ENCODE results near the gene CTCFL.
"Not testable (repeated sequence)": the region's sequence is repeated elsewhere in the genome, so short reads cannot be mapped to it uniquely, and the experiment has no call there.

CTCFL gene

DNA sequence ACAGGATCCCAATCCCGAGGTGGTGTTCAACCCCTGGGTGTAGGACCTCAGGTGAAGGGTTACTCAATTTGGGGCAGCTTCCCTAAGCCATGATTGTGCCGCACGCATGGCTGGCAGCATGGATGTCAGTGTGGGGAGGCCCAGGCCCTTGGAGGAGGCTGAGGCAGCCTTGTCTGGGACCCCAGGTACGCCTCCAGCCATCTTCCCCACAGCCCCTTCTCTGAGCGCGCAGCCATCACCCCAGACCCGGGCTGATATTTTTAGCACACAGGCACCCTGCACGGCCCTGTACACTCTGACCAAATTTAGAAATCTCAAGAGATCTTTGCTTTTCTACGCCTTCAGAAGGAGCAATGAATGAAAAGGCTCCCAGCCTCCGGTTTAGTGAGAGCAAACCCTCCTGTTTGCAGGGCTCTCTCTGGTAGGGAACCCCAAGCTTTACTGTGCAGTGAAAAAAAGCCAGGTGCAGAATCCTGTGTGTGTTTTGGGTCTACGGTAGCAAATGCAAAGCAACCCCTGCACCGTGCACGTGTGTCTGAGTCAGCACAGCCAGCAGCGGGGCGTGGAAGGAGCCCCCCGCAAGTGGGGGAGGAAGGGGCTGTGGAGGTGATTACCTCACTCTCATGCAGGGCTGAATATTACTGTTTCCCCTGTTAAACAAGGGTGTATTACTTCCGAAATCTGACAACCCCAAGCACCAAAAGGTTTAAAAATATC lies 44.3 kb downstream of the CTCFL start:
- no peak for FAIRE-seq

DNA sequence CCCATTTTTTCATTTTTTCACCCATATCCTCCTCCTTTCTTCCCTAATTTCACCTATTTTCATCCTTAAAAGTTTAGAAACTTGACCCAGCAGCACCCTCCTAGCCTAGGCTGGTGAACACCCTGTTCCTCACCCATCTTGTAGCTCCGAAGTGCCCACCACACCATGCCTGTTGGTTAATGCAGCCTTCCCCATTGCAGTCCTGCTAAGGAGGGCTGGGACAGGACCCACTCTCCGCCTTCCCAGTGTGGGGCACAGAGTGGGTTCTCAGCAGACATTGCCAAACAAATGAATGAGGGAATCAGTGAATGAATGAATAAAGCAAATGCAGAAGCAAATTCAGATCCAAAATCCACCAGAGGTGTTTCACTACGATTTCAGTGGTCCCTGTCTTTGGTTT lies 45.7 kb downstream of the CTCFL start:
- FAIRE-seq, result no peak

DNA sequence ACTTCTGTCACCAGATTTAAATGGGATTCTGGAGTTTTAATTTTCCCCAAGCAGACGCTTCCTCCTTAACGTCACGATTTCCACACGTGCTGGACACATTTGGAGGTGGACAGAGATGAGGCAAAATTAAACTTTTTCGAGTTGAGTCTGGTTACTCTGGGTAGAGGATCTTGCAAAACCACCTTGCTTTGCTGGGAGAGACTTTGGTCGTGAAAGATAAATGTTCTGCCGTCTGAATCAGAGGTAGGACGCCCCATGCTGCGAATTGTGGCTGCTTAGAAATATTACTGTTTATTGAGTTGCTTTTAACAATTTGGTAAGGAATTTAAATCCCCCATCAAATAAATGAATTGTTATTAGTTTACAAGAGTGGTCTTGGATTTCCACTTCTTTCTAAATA lies 46.8 kb downstream of the CTCFL start:
- FAIRE-seq, result no peak

DNA sequence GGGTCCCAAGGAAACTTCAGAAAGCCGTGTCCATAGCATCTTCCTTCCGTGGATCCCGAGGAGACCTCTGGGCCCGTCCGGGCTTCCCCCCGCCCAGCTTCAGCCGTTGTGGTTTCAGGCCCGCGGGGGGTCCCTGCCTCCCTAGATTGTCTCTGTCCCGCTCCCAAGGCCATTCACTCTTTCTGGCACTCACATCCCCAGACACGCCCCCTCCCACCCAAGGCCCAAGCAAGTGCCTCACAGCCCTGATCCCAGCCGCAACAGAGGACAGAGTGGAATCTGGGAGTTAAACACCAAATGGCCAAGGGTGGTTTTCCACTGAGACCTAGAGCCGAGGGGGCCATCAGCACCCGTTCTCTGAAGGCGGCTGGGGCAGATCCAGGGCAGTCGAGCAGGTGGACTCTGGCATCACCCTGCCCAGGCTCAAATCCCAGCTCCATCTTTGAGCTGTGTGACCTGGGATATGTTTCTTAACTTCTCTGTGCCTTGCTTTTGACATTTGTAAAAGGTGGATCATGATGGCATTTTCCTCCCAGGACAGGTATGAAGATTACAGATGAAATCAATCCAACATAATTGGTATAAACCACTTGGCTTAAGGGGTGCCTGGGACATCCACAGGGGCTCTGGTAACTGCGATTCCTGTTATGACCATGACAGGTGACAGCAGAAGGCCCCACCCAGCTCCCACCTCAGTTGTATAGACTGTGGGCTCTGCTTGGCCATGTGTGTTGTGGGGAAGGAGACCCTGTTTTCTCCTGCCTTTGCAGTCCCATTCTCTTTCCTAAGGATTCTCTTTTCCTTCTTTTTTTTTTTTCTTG lies 48.1 kb downstream of the CTCFL start:
- FAIRE-seq, result no peak

DNA sequence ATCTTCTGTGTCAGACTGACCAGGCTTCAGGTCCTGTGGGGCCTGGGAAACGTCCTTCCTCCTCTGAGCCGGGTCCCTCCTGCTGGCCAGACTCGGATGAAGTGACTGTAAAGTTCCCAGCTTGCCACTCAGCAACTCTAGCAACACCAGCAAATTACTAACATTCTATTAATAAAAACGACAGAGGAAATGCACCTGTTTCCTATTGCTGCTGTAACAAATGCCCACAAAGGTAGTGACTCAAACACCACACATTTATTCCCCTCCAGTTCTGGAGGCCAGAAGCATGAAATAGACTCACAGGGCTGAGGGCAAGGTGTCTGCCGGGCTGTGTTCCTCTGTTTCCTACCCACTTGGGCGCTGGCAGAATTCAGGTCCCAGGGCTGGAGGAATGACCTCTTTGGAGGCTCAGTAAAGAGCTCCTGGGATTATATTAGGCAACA lies 48.8 kb downstream of the CTCFL start:
- no peak for FAIRE-seq

DNA sequence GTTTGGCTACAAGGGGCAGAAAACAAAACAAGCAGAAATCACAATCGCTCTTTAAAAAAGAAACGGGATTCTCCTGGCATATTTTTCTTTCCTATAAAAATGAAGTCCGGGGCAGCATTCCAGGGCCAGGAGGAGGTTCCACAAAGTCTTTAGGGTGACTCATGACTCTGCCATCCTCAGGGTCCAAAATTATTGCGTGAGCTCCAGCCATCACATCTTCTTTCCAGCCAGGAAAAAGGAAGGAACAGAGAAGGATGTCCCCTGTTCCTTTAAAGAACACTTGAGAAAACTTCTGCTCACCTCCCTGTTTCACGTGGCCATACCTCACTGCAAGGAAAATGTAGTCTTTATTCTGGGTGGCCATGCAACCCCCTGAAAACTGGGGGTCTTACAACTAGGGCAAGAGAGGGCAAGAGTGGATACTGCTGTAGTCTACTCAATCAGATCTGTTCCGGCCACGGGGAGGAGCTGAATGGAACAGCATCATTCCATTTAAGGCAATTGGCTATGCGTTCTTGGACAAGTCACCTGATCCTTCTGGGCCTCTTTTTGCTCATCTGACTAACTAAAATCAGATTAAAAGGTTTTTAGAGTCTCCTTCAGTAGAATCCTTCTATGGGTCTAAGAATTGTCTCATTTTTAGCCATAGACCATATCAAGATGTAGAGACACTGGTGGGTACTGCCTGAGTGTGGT lies 49.4 kb downstream of the CTCFL start:
- no peak for FAIRE-seq

DNA sequence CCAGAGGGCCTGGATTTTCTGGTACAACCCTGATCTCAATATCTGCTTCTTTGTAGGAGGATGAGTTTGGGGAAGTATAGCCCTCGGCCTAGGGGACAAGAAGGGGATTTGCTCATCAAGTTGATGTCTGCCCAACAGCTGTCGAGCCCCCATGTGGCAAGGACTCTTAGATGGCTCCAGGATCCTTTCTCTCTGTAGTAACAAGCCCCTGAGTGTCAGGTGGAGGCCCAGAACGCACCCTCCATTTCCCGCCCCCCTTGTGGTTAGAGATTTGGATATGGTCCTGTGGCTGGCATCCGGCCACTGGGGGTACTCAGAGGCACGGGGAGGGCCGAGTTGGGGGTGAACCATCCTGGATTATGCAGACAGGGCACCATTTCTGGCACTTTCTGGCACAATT lies 50.1 kb downstream of the CTCFL start:
- FAIRE-seq, result no peak

DNA sequence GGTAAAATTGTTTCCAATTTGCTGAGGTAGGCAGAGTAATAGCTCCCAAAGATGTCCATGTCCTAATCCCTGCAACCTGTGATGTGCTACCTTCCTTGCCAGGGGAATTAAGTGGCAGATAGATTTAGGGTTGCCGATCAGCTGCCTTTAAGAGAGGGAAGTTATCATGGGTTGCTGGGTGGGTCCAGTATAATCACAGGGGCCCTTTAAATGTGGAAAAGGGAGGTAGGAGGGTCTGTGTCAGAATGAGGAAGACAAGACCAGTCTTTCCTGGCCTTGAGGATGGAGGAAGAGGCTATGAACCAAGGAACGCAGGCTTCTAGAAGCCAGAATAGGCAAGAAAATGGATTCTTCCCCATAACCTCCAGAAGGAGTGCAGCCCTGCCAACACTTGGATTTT lies 50.7 kb downstream of the CTCFL start:
- FAIRE-seq, result no peak

DNA sequence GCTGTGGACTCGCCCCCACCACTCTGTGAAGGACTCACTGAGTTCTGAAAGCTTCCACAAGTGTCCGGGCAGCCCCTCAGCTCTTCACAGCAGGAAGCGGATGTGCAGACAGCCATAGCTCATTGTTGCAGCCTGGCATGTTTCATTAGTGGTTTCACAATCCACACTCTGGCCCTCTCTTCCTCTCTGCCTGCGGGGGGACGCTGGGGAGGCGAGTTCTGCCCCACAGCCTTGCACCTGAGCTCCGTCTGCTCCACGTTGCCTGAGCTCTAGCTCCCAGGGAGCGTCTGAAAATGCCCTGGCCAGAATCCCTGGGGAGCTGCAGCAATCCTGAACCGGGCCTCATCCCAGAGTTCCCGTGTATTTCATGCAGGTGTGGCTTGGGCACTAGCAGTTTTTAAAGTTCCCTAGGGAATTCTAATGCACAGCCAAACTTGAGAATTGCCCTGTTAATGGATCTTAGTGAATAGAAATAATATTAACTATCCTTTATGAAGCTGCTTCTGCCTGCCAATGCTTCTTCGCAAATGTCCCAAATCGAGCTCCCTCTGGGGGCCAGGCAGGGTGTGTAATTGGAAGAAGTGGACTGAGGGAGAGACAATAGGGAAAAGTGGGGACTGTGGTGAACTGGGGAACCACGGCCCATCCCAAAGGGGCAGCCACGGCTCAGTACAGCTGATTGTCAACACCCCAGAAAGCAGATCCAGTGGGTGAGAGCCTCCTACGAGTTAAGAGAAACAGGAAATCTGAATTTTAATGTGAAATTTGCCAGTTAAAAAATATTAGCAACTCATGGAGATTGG lies 51.5 kb downstream of the CTCFL start:
- no peak for FAIRE-seq

DNA sequence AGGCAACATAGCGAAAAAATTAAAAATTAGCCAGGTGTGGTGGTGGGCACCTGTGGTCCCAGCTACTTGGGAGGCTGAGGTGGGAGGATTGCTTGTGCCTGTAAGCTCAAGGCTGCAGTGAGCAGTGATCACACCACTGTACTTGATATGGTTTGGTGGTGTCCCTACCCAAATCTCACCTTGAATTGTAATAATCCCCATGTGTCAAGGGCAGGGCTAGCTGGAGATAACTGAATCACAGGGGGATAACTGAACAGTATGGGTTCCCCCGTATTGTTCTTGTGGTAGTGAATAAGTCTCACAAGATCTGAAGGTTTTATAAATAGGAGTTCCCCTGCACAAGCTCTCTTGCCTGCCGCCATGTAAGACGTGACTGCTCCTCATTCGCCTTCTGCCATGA lies 52.5 kb downstream of the CTCFL start:
- FAIRE-seq, result not testable (repeated sequence)

DNA sequence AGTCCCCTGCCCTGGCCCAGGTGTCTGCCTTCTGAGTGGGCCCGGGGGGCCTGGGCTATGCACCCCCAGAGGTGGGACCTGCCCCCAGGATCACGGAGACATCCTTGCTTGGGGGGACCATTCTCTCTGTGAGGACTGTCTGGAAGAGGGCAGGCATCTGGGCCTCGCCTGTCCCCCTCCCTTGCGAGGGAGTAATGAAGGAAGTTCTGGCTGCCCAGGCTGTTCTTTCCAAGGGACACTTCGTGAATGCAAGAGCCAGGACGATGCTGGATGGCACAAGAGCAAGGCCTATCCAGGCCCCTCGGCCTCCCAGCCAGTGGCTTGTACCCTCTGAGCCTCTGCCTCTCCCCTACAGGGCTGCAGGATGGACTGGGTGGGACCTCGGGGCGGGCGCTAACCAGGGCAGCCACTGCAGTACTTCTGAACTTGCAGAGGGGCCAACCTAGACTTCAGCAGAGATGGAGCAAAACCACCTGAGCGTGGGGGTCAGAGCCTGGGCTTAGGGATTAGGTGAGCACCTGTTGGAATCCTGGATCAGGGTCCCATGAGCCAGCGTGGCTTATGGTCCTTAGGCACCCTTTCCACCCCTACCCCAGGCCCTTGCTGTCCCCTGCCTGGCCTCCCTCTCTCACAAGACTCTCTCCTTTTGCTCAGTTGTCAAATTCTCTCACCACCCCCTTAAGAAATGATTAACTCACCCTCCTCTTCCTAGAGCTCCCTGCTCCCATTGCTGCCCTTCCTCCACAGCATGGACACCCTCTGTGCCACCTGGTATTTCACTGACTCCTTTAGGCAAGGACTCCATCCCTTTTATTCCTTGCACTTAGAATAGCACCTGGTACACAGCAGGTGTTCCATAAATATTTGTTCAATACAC lies 53.2 kb downstream of the CTCFL start:
- FAIRE-seq, result no peak

DNA sequence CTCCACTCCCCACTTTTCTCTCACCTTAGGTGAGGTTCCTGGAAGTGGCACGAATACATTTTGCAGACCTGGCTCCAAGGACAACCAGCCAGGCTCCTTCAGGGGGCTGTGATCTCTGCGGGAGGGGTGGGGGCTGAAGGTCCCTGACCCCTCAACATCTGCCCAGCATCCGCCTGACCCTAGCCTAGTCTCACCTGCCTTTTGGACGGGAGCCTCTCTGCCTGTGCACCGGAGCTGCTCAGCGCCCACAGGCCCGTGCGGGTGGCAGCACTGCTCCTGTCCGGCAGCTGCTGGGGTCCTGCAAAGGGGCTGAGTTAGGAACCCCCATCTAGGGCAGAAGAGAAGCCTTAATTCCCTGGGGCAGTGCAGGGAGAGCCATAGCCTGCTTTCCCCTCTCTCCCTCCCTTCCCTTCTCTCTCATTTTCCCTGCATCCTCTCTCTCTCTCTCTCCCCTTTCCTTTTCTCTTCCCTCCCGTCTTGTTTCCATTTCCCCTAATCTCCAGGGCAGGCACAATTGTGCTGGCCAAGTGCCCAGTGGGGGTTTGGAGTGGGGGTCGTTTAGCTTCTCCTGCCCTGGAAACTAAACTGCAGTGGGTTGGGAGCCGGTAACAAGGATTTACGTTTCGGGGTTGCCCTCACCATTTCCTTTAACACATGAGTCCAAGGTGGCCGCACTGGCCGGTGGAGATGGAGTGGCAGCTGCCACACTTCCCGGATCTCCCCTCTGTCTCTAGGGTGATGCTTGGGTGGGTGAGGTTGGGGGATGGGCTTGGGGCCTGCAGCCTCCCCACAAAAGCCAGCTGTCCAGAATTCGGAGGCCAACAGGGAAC lies 54.1 kb downstream of the CTCFL start:
- FAIRE-seq, result no peak

DNA sequence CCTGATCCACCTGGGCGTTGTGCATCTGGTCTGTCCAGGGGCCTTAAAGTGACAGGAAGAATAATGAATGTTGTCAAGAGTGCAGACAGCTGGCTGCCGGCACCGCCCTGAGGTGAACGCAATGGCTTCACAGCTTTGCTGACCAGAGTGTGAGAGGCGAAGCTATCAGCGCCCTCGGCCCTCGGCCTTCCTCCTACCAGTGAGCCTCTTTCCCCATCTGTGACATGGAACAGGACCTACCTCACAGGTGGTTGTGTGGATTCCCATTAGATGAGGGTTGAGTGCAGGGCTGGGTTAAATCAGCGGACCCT lies 54.8 kb downstream of the CTCFL start:
- no peak for FAIRE-seq

DNA sequence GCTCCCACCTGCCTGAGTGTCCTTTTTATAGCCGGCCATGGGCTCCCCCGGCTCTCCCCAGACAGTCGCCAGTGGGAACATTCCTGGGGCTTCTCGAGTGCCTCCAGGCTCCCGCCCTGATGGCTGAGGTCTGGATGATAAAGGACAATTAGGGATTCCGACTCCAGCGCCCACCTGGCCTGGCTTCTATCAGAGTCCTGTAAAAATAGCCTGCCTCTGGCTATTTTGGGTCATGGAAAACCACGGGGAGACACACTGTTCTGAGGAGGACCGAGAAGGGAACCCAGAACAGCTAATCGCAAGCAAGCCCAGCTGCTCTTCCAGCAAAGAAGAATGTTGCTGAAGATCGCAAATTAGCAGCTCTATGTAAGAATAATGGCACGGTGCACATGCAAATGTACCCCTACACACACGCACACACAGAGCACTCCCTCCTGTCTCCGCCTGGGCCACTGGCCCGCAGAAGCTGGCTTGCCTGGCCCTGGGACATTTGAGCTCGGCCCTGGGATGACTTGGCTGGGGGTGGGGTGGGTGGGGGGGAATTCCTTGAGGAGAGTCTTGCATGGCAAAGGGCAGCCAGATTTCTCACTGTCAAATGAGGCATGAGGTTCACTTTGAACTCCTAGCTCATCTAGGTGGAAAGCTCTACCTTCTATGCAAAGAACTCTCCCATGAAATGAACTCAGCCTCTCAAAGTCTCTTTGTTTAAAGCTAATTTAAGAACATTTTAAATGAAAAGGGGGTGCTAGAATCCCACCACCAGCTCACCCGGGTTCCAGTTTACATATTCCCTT lies 55.3 kb downstream of the CTCFL start:
- FAIRE-seq, result no peak

DNA sequence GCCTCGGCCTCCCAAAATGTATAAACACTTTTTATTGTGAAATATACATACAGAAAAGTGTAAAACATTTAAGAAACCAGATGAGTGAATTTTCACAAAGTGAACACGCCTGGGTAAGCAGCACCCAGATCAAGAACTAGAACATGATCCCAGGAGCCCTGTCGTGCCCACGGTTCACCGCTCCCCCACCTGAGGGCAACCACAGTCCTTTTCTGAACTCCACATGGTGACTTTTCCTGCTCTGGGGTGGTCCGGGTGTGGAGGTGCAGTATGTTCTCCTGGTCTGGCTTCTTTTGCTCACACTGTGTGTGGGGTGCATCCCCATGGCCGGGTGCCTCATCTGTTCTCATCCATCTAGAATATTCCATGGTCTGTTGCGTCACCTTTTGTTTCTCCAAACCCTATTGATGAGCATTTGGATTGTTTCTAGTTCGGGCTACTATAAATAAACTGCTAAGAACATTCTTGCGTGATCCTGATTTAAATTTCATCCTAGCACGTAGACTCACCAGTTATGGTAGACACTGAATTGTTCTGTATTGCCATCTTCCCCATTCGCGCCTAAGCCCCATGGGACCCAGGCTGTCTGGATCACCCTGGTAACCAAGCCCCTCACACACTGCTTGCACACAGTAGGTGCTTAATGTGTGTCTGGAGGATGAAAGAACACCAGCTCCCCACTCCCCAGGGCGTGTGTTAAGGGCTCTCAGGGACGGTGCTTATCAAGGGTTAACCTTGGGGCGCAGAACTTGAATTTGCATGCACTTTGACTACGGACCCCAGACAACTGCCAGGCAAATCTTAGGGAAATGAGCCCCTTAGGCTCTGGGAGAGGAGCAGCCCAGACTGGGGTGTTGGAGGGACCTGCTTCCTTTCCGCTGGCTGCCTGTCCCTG lies 56.2 kb downstream of the CTCFL start:
- FAIRE-seq, result no peak

DNA sequence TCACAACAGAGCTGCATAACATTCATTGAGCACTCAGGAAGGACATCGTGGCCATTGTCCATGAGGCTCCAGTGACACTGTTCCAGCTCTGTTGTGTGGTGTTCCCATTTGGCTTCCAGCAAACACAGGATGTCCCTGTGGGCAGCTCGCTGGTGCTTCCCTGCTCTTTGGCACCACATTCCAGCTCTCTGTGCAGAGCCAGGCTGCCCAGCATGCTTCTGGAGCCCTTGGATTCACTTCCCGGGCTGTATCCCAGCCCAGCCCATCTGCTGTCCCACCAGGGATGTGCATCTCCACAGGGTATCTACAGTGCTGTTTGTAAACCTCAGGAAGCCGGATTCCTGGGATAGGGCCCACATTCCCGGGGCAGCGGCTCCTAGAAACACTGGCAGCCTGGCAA lies 57.2 kb downstream of the CTCFL start:
- no peak for FAIRE-seq

DNA sequence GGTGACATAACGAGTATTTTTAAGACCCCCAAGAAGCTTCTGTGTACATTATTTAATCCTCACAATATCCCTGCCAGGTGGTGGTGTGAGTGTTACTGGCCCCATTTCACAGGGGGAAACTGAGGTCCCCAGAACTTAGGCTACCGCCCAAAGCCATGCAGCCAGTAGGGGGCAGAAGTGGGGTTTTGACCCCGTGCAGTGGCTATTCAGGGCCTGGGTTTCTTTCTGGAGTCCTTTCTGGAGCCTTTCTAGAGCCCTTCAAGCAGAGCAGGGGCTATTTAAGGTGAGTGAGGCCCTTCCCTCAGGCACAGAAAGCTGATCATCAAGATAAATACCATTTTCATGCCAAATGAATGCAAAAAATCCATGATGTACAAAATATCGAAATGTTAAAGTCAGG lies 59.0 kb downstream of the CTCFL start:
- FAIRE-seq, result no peak

DNA sequence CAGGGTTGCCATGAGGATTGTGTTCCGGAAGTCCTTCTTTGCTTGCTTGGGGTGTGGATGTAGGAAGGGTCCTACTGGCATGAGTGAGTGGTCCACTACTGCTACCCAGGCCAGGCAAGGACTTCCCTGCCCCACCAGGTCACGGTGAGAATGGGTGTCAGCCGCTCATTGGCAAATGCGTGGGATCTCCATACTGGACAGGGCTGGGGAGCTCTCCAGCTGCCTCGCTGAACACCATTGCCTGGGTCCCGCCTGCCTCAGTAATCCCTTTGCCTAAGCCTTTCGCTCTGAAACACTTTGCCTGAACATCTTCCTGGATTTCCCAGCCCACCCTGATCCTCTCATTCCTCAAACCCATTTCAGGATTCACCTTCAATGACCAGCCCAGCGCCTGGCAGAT lies 59.5 kb downstream of the CTCFL start:
- FAIRE-seq, result no peak

DNA sequence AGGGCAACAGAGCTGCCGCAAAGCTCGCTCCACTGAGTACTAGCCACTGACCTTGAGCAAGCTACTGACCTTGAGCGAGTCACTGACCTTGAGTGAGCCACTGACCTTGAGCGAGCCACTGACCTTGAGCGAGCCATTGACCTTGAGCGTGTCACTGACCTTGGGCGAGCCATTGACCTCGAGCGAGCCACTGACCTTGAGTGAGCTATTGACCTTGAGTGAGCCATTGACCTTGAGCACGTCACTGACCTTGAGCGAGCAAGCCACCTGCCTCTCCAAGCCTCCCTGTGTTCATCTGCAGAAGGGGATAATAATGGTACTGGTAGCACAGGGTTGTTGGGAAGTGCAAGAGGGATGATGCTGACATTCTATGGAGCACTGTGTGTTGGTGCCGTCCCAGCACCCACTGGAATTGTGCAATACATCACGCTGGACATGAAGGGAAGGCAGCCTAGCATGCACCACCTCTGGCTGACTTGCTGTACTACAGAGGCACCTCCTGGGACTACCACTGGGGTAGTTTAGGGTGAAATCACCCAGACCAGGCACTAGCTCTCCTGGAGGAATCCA lies 60.2 kb downstream of the CTCFL start:
- no peak for FAIRE-seq
